Urinary bladder (tissue), 4 donors: ENCODE results near the gene PTPN22. TPM values are rescaled to one million over a fixed set of nuclear protein-coding genes. Genes with fewer than 3 reads are reported as not detected.
A peak's percentile ranks its signal among the peaks of the same experiment; 100 is the strongest.

ENCODE experiments used
- DNase-seq: peaks from one replicate; pipeline ENCODE4 v3.0.0-alpha.2; 2015; ENCODE audit errors: extremely low spot score
- H3K27ac ChIP-seq: one replicate; pipeline ENCODE4 v1.5.1; 2013; ENCODE audit warnings: low read depth, mild to moderate bottlenecking, moderate library complexity
- H3K36me3 ChIP-seq: one replicate; pipeline ENCODE4 v1.6.1; 2013; ENCODE audit warnings: mild to moderate bottlenecking, moderate library complexity; ENCODE audit not compliant: insufficient read depth
- H3K4me1 ChIP-seq: one replicate; pipeline ENCODE4 v1.6.1; 2013; ENCODE audit warnings: mild to moderate bottlenecking, moderate library complexity; ENCODE audit not compliant: insufficient read depth
- H3K4me3 ChIP-seq: one replicate; pipeline ENCODE4 v1.5.1; 2013; ENCODE audit warnings: low read depth, low read length
- WGBS: extraction: QIAGEN DNeasy Blood & Tissue Kit; methylation state at CpG from one replicate; pipeline ENCODE4 v1.1.7; 2013; 5-methylcytosine and 5-hydroxymethylcytosine counted together
- polyA plus RNA-seq: library from polyadenylated mRNA; stranded (reverse); fragments of 200-250 nt; gene quantifications from one replicate; pipeline ENCODE4 v1.2.3, GENCODE V29; 2013
- total RNA-seq: library from RNA; depleted of rRNA; stranded (reverse); fragments of >200 nt; gene quantifications from one replicate; pipeline ENCODE4 v1.2.3, GENCODE V29; 2014
- donor health status: healthy with polysubstance abuse.
- donor health status: healthy.

Gene PTPN22
- total and polyA plus RNA-seq, 2 donors, result 1.2 to 2.3 TPM

- Histone ChIP-seq H3K36me3 (no peaks in the 10 kb centered on the region), H3K4me1 (no peaks in the 10 kb centered on the region), H3K4me3 (no peak overlapping the region), H3K27ac (no peak overlapping the region)
- no peak for DNase-seq
- WGBS, result 82% methylated on average over 1 of the region's 1 CpG
Measured at GRCh38 chr1:113874012-113874879, 2.7 kb upstream of the PTPN22 start.

GRCh38 chr1:113872219-113872935 lies 865 bp upstream of the PTPN22 start:
- no peak overlapping the region for H3K27ac ChIP-seq

GRCh38 chr1:113870778-113871177 lies 734 bp downstream of the PTPN22 start:
- 89% methylated on average over 3 of the region's 3 CpGs for WGBS
- Histone ChIP-seq H3K36me3 (peaks cover 1% of the 10 kb centered on the region), H3K4me1 (no peaks in the 10 kb centered on the region), H3K4me3 (peak overlapping the region; percentile 18), H3K27ac (no peak overlapping the region)
- DNase-seq, result no peak

More at GRCh38 chr1:113872219-113872935, 865 bp upstream of the PTPN22 start:
- no peak for DNase-seq
- Histone ChIP-seq H3K4me1 (no peaks in the 10 kb centered on the region), H3K36me3 (peaks cover 1% of the 10 kb centered on the region), H3K4me3 (no peak overlapping the region)

GRCh38 chr1:113868387-113869083 lies 3.0 kb downstream of the PTPN22 start:
- no peak for DNase-seq
- Histone ChIP-seq H3K4me3 (no peak overlapping the region), H3K27ac (no peak overlapping the region), H3K36me3 (peaks cover 1% of the 10 kb centered on the region), H3K4me1 (no peaks in the 10 kb centered on the region)
- WGBS, result 90% methylated on average over 4 of the region's 4 CpGs

- no peak for DNase-seq
- no peak overlapping the region for H3K4me3 ChIP-seq
- no peaks in the 10 kb centered on the region for H3K4me1 ChIP-seq
- WGBS, result 89% methylated on average over 5 of the region's 5 CpGs
- no peak overlapping the region for H3K27ac ChIP-seq
- no peaks in the 10 kb centered on the region for H3K36me3 ChIP-seq
Measured at GRCh38 chr1:113861641-113862040, 9.9 kb downstream of the PTPN22 start.

- no peak overlapping the region for H3K27ac ChIP-seq
- no peaks in the 10 kb centered on the region for H3K36me3 ChIP-seq
- no peak overlapping the region for H3K4me3 ChIP-seq
- DNase-seq, result no peak
- WGBS, result 51% methylated on average over 3 of the region's 3 CpGs
- no peaks in the 10 kb centered on the region for H3K4me1 ChIP-seq
Measured at GRCh38 chr1:113860891-113861290, 10.6 kb downstream of the PTPN22 start.

- WGBS, result 72% methylated on average over 3 of the region's 3 CpGs
Measured at GRCh38 chr1:113859478-113860175, 11.9 kb downstream of the PTPN22 start.

GRCh38 chr1:113858982-113859381 lies 12.5 kb downstream of the PTPN22 start:
- no peak overlapping the region for H3K27ac ChIP-seq

More at GRCh38 chr1:113859478-113860175, 11.9 kb downstream of the PTPN22 start:
- no peaks in the 10 kb centered on the region for H3K36me3 ChIP-seq
- H3K27ac ChIP-seq, result no peak overlapping the region
- H3K4me1 ChIP-seq, result no peaks in the 10 kb centered on the region
- no peak for DNase-seq
- H3K4me3 ChIP-seq, result no peak overlapping the region

GRCh38 chr1:113858418-113858817 lies 13.1 kb downstream of the PTPN22 start:
- DNase-seq, result no peak
- H3K36me3 ChIP-seq, result no peaks in the 10 kb centered on the region
- 82% methylated on average over 3 of the region's 3 CpGs for WGBS

More at GRCh38 chr1:113858982-113859381, 12.5 kb downstream of the PTPN22 start:
- Histone ChIP-seq H3K4me3 (no peak overlapping the region), H3K4me1 (no peaks in the 10 kb centered on the region), H3K36me3 (no peaks in the 10 kb centered on the region)
- DNase-seq, result no peak
- WGBS, result 84% methylated on average over 1 of the region's 1 CpG

GRCh38 chr1:113857776-113858175 lies 13.7 kb downstream of the PTPN22 start:
- Histone ChIP-seq H3K36me3 (no peaks in the 10 kb centered on the region), H3K27ac (no peak overlapping the region), H3K4me3 (no peak overlapping the region), H3K4me1 (no peaks in the 10 kb centered on the region)
- WGBS, result 77% methylated on average over 3 of the region's 3 CpGs
- DNase-seq, result no peak

More at GRCh38 chr1:113858418-113858817, 13.1 kb downstream of the PTPN22 start:
- Histone ChIP-seq H3K4me1 (no peaks in the 10 kb centered on the region), H3K4me3 (no peak overlapping the region), H3K27ac (no peak overlapping the region)

- DNase-seq, result no peak
- Histone ChIP-seq H3K4me1 (no peaks in the 10 kb centered on the region), H3K4me3 (no peak overlapping the region), H3K36me3 (no peaks in the 10 kb centered on the region), H3K27ac (no peak overlapping the region)
- 87% methylated on average over 2 of the region's 2 CpGs for whole genome bisulfite sequencing
Measured at GRCh38 chr1:113856401-113856790, 15.1 kb downstream of the PTPN22 start.

GRCh38 chr1:113855630-113856400 lies 15.7 kb downstream of the PTPN22 start:
- no peak for DNase-seq
- H3K4me1 ChIP-seq, result no peaks in the 10 kb centered on the region
- no peak overlapping the region for H3K27ac ChIP-seq
- no peaks in the 10 kb centered on the region for H3K36me3 ChIP-seq
- H3K4me3 ChIP-seq, result no peak overlapping the region
- 93% methylated on average over 4 of the region's 4 CpGs for WGBS
